C4-2B (cell line): ENCODE data around the gene HPX.

Experiments
- H3K27ac ChIP-seq: fragments of 450-650 bp; 2 replicates; pipeline ENCODE4 v1.5.1; 2017
- ZFX ChIP-seq: fragments of 450-650 bp; IDR thresholded peaks from 2 replicates; pipeline ENCODE4 v1.6.1; 2017
- TF ChIP-seq, protein P1 (sequence below): fragments of 450-650 bp; conservative IDR thresholded peaks from 2 replicates; pipeline ENCODE4 v1.5.1; 2017; ENCODE audit warnings: mild to moderate bottlenecking

HPX gene

GRCh38 chr11:6404342-6405051 is 36.3 kb downstream of the HPX start:
- no peak for TF ChIP-seq ZFX
- TF ChIP-seq, protein P1, sequence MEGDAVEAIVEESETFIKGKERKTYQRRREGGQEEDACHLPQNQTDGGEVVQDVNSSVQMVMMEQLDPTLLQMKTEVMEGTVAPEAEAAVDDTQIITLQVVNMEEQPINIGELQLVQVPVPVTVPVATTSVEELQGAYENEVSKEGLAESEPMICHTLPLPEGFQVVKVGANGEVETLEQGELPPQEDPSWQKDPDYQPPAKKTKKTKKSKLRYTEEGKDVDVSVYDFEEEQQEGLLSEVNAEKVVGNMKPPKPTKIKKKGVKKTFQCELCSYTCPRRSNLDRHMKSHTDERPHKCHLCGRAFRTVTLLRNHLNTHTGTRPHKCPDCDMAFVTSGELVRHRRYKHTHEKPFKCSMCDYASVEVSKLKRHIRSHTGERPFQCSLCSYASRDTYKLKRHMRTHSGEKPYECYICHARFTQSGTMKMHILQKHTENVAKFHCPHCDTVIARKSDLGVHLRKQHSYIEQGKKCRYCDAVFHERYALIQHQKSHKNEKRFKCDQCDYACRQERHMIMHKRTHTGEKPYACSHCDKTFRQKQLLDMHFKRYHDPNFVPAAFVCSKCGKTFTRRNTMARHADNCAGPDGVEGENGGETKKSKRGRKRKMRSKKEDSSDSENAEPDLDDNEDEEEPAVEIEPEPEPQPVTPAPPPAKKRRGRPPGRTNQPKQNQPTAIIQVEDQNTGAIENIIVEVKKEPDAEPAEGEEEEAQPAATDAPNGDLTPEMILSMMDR = no peak
- H3K27ac ChIP-seq = no peak overlapping the region

DNA sequence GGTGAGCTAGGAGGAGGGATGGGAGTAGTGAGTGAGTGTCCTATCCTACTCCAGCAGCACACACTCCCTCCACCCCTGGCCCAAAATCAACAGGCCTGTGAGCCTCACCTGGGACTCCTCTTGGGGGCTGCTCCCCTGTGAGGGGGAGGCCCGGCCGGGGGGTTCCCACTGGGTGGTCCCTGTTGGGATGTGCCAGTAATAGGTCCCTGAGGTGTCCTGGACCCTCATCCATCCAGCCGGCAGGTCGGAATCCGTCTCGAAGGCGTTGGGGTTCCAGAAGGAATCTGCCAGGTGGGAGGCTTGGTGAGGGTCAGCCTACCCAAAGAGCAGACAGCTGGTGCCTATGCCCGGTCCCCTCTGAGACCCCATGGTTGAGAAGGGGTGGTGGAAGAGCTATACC is 37.2 kb downstream of the HPX start:
- H3K27ac ChIP-seq = no peak overlapping the region
- TF ChIP-seq ZFX = no peak
- TF ChIP-seq, protein P1 = no peak

GRCh38 chr11:6402561-6402981 is 38.2 kb downstream of the HPX start:
- TF ChIP-seq ZFX = no peak
- TF ChIP-seq, protein P1 = no peak

GRCh38 chr11:6402061-6402470 is 38.7 kb downstream of the HPX start:
- TF ChIP-seq, protein P1 = no peak
- no peak for TF ChIP-seq ZFX
- no peak overlapping the region for H3K27ac ChIP-seq

More at GRCh38 chr11:6402561-6402981, 38.2 kb downstream of the HPX start:
- H3K27ac ChIP-seq = no peak overlapping the region

DNA sequence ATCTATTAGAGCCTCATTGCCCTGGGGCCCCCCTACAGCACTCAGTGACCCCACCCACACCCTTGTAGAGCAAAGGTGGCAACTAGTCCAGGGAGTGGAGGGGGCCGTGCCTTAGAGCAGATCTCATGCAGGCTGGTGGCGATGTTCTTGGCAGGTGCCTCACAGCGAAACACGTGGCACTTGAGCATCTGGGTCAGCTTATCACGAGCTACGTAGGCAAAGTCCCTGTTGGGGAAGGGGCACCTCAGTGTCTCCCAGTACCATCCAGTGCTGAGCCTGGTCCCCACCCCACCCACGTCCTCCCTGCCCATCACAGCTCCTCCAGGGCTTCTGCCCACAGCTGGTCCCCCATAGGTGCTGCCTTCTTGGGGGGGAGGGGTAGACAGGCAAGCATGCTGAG is 39.3 kb downstream of the HPX start:
- TF ChIP-seq ZFX = no peak
- TF ChIP-seq, protein P1 = no peak
- no peak overlapping the region for H3K27ac ChIP-seq

DNA sequence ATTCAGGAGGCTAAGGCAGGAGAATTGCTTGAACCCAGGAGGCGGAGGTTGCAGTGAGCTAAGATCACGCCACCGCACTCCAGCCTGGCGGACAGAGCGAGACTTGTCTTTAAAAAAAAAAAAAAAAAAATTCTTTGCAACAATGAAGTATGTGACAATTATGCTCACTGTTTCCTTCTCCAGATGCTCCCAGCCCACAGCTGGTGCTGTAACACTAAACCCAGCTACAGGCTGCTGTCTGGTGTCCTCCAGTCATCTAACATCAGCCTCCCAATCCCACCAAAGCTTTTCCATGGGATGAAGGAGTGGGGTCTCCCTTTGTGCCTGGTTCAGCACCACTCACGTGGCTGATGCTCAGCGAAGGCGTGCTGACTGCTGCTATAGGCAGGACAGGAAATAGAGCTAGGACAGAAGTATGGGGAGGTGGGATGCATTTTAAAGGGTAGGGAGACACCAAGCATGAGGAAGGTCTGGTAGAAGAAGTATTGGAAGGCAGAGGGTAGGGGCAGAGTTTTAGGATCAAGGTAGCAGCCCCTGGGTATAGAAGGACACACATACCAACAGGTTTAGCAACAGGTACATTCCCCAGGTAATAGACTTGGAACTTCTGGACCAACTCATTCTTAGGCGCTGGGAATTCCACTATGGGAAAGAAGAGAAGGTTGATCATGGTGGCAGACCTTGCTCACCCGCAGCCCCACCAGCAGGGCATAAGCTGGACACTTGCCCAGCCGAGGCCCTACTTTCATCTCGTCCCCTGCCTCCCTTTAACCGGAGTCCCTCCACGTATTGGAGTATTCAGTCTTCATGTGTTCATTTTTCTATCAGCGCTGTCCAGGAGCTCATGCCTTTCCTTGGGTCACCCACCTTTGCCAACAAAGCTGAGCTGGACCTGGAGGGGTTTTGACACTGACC is 40.1 kb downstream of the HPX start:
- TF ChIP-seq, protein P1 = no peak
- TF ChIP-seq ZFX = no peak
- H3K27ac ChIP-seq = no peak overlapping the region

DNA sequence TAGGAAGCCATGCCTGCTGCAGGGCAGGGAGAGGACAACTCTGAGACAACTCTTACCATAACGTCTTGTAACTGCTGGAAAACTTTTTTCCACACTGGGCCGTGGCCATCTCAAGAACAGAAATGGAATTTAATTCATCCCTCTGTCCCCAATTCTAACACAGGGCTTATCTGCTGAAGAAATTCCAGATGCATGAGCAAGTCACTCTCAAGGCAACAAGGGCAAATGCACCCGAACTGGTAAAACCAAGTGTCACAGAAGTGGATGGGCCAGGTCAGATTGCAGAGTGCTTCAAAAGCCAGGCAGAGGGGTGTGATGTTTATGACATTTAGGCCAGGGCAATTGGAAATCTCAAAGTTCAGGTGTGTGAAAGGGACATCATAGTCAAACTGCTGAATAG is 43.2 kb downstream of the HPX start:
- TF ChIP-seq, protein P1 = no peak
- no peak for TF ChIP-seq ZFX
- H3K27ac ChIP-seq = no peak overlapping the region
